OCI-LY7 (cell line): ENCODE data around the gene PEPD.

Experiments
- EZH2phosphoT487 ChIP-seq: fragments of 200-600 bp; sonication (generic); IDR thresholded peaks from 2 replicates; pipeline ENCODE4 v1.6.1; 2018; ENCODE audit warnings: low read depth, borderline replicate concordance, mild to moderate bottlenecking, mixed run types, antibody characterized with exemption, low read length, moderate library complexity, mixed read lengths
- TF ChIP-seq, protein P1 (sequence below): fragments of 200-600 bp; sonication (generic); conservative IDR thresholded peaks from 2 replicates; pipeline ENCODE4 v1.5.1; 2014; ENCODE audit warnings: mild to moderate bottlenecking, antibody characterized with exemption, low read length, moderate library complexity, mixed read lengths

DNA sequence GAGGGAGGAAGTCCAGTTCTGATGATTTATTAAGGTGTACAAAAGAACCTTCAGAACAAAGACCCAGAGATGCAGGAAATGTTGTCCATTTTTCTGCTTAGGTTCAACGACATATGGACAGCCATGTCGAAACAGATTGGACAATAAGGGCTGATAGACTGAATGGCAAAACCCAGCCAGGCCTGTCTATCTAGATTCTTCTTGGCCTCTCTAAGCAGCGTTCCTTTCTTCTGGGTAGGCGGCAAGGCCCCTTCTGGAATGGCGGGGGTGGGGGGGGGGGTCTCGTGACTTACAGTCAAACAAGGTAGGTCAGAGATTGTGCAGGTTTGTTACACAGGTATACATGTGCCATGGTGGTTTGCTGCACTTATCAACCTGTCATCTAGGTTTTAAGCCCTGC, 39.7 kb upstream of the PEPD start:
- TF ChIP-seq, protein P1, sequence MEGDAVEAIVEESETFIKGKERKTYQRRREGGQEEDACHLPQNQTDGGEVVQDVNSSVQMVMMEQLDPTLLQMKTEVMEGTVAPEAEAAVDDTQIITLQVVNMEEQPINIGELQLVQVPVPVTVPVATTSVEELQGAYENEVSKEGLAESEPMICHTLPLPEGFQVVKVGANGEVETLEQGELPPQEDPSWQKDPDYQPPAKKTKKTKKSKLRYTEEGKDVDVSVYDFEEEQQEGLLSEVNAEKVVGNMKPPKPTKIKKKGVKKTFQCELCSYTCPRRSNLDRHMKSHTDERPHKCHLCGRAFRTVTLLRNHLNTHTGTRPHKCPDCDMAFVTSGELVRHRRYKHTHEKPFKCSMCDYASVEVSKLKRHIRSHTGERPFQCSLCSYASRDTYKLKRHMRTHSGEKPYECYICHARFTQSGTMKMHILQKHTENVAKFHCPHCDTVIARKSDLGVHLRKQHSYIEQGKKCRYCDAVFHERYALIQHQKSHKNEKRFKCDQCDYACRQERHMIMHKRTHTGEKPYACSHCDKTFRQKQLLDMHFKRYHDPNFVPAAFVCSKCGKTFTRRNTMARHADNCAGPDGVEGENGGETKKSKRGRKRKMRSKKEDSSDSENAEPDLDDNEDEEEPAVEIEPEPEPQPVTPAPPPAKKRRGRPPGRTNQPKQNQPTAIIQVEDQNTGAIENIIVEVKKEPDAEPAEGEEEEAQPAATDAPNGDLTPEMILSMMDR: no peak
- TF ChIP-seq EZH2phosphoT487: no peak
